Upper lobe of left lung (tissue), 4 donors: ENCODE results near the gene GNPNAT1.
"Not testable (repeated sequence)": the region's sequence is repeated elsewhere in the genome, so short reads cannot be mapped to it uniquely, and the experiment has no call there.

ENCODE experiments used
- CTCF ChIP-seq, 6 experiments: fragments of 450-650 bp in 4 of 6; fragments of 200-600 bp in 2 of 6; sonication (generic) in 2 of 6; IDR thresholded peaks; one replicate each; pipeline ENCODE4 v1.5.1; 2016 to 2019; ENCODE audit warnings: antibody characterized with exemption in 6 of 6
- EP300 ChIP-seq, 4 donors: sonication (generic); formaldehyde crosslinking; IDR thresholded peaks; one replicate each; pipeline ENCODE4 v1.5.1; 2017; ENCODE audit warnings: antibody characterized with exemption in 4 of 4, control low read depth in 2 of 4
- POLR2AphosphoS5 ChIP-seq, 2 donors: sonication (generic); formaldehyde crosslinking; IDR thresholded peaks; one replicate each; pipeline ENCODE4 v1.5.1; 2017; ENCODE audit warnings: antibody characterized with exemption in 2 of 2

- not testable (repeated sequence) for TF ChIP-seq EP300, CTCF, POLR2AphosphoS5 (IDR thresholded peaks at IDR 0.05)
Observed at GRCh38 chr14:52762923-52763322, 28.5 kb downstream of the GNPNAT1 start.
